Activated T-cell treated with anti-CD3 and anti-CD28 coated beads for 48 hours (primary cell): ENCODE measurements around the gene ATP2B1.

Source experiments
- DNase-seq: peaks from one replicate; pipeline ENCODE4 v3.0.0-alpha.2; 2020; ENCODE audit warnings: low read depth

ATP2B1 gene

GRCh38 chr12:89589753-89590152, 118.9 kb downstream of the ATP2B1 start:
- DNase-seq: no peak

- DNase-seq: no peak
These were observed 130.1 kb downstream of the ATP2B1 start for GRCh38 chr12:89578499-89578898.

- DNase-seq: no peak
These were observed 131.9 kb downstream of the ATP2B1 start for GRCh38 chr12:89576572-89577220.

GRCh38 chr12:89575374-89575773, 133.3 kb downstream of the ATP2B1 start:
- DNase-seq: no peak

- no peak for DNase-seq
These were observed 133.9 kb downstream of the ATP2B1 start for GRCh38 chr12:89574736-89575208.

GRCh38 chr12:89573051-89573810, 135.4 kb downstream of the ATP2B1 start:
- no peak for DNase-seq

GRCh38 chr12:89571491-89572195, 137.0 kb downstream of the ATP2B1 start:
- no peak for DNase-seq

GRCh38 chr12:89568484-89568883, 140.2 kb downstream of the ATP2B1 start:
- no peak for DNase-seq

GRCh38 chr12:89567691-89568239, 140.9 kb downstream of the ATP2B1 start:
- DNase-seq: no peak

- DNase-seq: no peak
These were observed 142.0 kb downstream of the ATP2B1 start for GRCh38 chr12:89566615-89567014.

- no peak for DNase-seq
These were observed 143.6 kb downstream of the ATP2B1 start for GRCh38 chr12:89565002-89565401.

- no peak for DNase-seq
These were observed 148.9 kb downstream of the ATP2B1 start for GRCh38 chr12:89559753-89560152.

GRCh38 chr12:89556976-89557375, 151.7 kb downstream of the ATP2B1 start:
- DNase-seq: no peak

GRCh38 chr12:89552376-89552775, 156.3 kb downstream of the ATP2B1 start:
- no peak for DNase-seq

GRCh38 chr12:89551747-89552146, 156.9 kb downstream of the ATP2B1 start:
- DNase-seq: no peak

- no peak for DNase-seq
These were observed 161.5 kb downstream of the ATP2B1 start for GRCh38 chr12:89547101-89547500.

GRCh38 chr12:89546151-89546550, 162.5 kb downstream of the ATP2B1 start:
- DNase-seq: no peak

- no peak for DNase-seq
These were observed 163.9 kb downstream of the ATP2B1 start for GRCh38 chr12:89544681-89545184.

GRCh38 chr12:89544022-89544421, 164.6 kb downstream of the ATP2B1 start:
- no peak for DNase-seq

- peak; percentile 39 for DNase-seq
These were observed 165.6 kb downstream of the ATP2B1 start for GRCh38 chr12:89542912-89543592.

GRCh38 chr12:89542236-89542635, 166.4 kb downstream of the ATP2B1 start:
- no peak for DNase-seq

GRCh38 chr12:89540586-89540985, 168.1 kb downstream of the ATP2B1 start:
- no peak for DNase-seq
